Adrenal gland (tissue), 5 donors: Measurements from ENCODE around the gene COL6A3.

Experiments used
- POLR2A ChIP-seq, 2 donors: fragments of 450-650 bp; IDR thresholded peaks; one replicate each; pipeline ENCODE4 v1.6.1; 2017; ENCODE audit warnings: antibody characterized with exemption in 2 of 2, mild to moderate bottlenecking in 2 of 2, moderate library complexity in 1 of 2
- TF ChIP-seq, protein P1 (sequence below), 6 experiments: fragments of 450-650 bp in 4 of 6; fragments of 200-600 bp in 2 of 6; sonication (generic) in 1 of 6; IDR thresholded peaks; 1 replicate in 5 of 6; 2 replicates in 1 of 6; pipeline versions ENCODE4 v1.5.1 to v1.8.0; 2016 to 2021; ENCODE audit warnings: antibody characterized with exemption in 6 of 6, mild to moderate bottlenecking in 2 of 6, moderate library complexity in 1 of 6
- donor health status: DM: no; HTN: no; CAD: no.

- TF ChIP-seq, protein P1, sequence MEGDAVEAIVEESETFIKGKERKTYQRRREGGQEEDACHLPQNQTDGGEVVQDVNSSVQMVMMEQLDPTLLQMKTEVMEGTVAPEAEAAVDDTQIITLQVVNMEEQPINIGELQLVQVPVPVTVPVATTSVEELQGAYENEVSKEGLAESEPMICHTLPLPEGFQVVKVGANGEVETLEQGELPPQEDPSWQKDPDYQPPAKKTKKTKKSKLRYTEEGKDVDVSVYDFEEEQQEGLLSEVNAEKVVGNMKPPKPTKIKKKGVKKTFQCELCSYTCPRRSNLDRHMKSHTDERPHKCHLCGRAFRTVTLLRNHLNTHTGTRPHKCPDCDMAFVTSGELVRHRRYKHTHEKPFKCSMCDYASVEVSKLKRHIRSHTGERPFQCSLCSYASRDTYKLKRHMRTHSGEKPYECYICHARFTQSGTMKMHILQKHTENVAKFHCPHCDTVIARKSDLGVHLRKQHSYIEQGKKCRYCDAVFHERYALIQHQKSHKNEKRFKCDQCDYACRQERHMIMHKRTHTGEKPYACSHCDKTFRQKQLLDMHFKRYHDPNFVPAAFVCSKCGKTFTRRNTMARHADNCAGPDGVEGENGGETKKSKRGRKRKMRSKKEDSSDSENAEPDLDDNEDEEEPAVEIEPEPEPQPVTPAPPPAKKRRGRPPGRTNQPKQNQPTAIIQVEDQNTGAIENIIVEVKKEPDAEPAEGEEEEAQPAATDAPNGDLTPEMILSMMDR (IDR thresholded peaks at IDR 0.05) = no peak
- no peak for TF ChIP-seq POLR2A (IDR thresholded peaks at IDR 0.05)
Observed at GRCh38 chr2:237444071-237444470, 30.1 kb upstream of the COL6A3 start.
